Muscle layer of colon (tissue), 2 donors: ENCODE measurements around the gene RAB34.
A peak's percentile ranks its signal among the peaks of the same experiment; 100 is the strongest.

ENCODE experiments used
- H3K27ac ChIP-seq: one replicate; pipeline ENCODE4 v1.7.0; 2013; ENCODE audit warnings: low read depth, mild to moderate bottlenecking, low read length, moderate library complexity
- H3K27me3 ChIP-seq, 2 donors: one replicate each; pipeline ENCODE4 v1.7.0; 2013; ENCODE audit warnings: low read length in 2 of 2, mild to moderate bottlenecking in 2 of 2; ENCODE audit not compliant: insufficient read depth in 2 of 2, control insufficient read depth in 1 of 2
- H3K36me3 ChIP-seq: one replicate; pipeline ENCODE4 v1.7.0; 2013; ENCODE audit warnings: mild to moderate bottlenecking, low read length; ENCODE audit not compliant: insufficient read depth
- H3K4me1 ChIP-seq: one replicate; pipeline ENCODE4 v1.7.0; 2013; ENCODE audit warnings: mild to moderate bottlenecking, low read length; ENCODE audit not compliant: insufficient read depth
- H3K4me3 ChIP-seq, 2 donors: one replicate each; pipeline ENCODE4 v1.7.0; 2013; ENCODE audit warnings: low read length in 2 of 2, low read depth in 1 of 2, mild to moderate bottlenecking in 1 of 2, moderate library complexity in 1 of 2
- H3K9ac ChIP-seq: one replicate; pipeline ENCODE4 v1.7.0; 2013; ENCODE audit warnings: low read length
- H3K9me3 ChIP-seq: one replicate; pipeline ENCODE4 v1.7.0; 2013; ENCODE audit warnings: mild to moderate bottlenecking, low read length
- donor health status: abdominal sarcoma.
- donor health status: Adenocarcinoma of cecum.

Gene RAB34

GRCh38 chr17:28712705-28713415, 4.8 kb downstream of the RAB34 start:
- H3K4me1 ChIP-seq = peaks cover 23% of the 10 kb centered on the region
- H3K36me3 ChIP-seq = peaks cover 21% of the 10 kb centered on the region
- no peaks in the 10 kb centered on the region for H3K9me3 ChIP-seq
- no peak overlapping the region for H3K27ac ChIP-seq
- H3K4me3 ChIP-seq = no peak overlapping the region
- H3K9ac ChIP-seq = peak overlapping the region; percentile 68
- H3K27me3 ChIP-seq = no peaks in the 10 kb centered on the region

GRCh38 chr17:28712032-28712704, 5.5 kb downstream of the RAB34 start:
- H3K27ac ChIP-seq = peak overlapping the region; percentile 88
- peaks cover 23% of the 10 kb centered on the region for H3K4me1 ChIP-seq
- H3K9ac ChIP-seq = peak overlapping the region; percentile 68
- peak overlapping the region; percentile 64 to 72 for H3K4me3 ChIP-seq
- no peaks in the 10 kb centered on the region for H3K9me3 ChIP-seq
- no peaks in the 10 kb centered on the region for H3K27me3 ChIP-seq
- peaks cover 21% of the 10 kb centered on the region for H3K36me3 ChIP-seq

- Histone ChIP-seq H3K9ac (peak within 1 kb of the TSS; percentile 68), H3K27ac (peak within 1 kb of the TSS; percentile 88), H3K9me3 (no peaks in the 10 kb centered on the region), H3K27me3 (no peaks in the 10 kb centered on the region), H3K4me1 (peaks cover 21% of the 10 kb centered on the region), H3K4me3 (peak within 1 kb of the TSS; percentile 64 to 72), H3K36me3 (peaks cover 21% of the 10 kb centered on the region)
Measured at GRCh38 chr17:28711723-28712031, 6.0 kb downstream of the RAB34 start, which contains the start of gene PROCA1. TSS of gene PROCA1 (minus strand) at chr17:28711888. CDS start at chr17:28711660, 228 bp downstream.

DNA sequence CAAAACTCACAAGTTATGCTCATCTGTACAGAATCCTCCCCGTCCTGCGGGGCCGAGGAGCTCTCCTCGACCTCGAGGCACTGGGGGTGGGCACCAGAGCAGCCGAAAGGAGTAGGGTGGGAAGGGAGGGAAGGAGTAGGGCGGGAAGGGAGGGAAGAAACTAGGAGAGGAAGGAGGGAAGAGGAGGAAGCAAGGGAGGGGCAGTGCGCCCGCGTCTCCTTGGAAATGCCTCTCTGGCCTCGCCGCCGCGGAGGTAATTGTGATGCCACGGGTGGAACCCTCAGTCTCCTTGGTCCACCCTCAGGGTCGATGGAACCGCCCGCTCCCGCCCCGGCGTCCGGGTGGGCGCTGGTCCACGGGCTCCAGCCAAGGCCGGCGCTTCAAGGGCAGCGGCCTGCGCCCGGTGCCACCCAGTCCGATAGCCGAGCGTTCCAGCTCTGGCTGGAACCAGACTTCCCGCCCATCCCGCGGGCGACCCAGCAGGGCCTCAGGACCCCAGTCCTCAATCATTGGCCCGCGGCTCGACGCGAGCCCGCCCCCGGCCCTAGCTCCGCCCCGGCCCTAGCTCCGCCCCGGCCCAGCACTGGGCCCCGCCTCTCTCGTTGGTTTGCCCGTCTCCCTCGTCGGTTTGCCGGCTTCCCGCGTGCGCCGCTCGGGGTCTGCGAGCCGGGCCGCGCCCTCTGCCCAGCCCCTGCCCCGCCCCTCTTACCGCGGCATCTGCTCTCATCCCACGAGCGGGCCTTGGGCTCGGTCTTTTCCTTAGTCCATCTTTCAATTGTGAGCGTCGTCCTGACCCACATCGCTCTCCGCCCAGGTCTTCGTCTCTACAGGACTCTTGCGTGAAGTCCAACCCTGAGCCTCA, 6.6 kb downstream of the RAB34 start:
- Histone ChIP-seq H3K27ac (peak overlapping the region; percentile 88), H3K9me3 (no peaks in the 10 kb centered on the region), H3K9ac (peak overlapping the region; percentile 68), H3K36me3 (peaks cover 21% of the 10 kb centered on the region), H3K27me3 (no peaks in the 10 kb centered on the region), H3K4me1 (peaks cover 15% of the 10 kb centered on the region), H3K4me3 (peak overlapping the region; percentile 64 to 72)

DNA sequence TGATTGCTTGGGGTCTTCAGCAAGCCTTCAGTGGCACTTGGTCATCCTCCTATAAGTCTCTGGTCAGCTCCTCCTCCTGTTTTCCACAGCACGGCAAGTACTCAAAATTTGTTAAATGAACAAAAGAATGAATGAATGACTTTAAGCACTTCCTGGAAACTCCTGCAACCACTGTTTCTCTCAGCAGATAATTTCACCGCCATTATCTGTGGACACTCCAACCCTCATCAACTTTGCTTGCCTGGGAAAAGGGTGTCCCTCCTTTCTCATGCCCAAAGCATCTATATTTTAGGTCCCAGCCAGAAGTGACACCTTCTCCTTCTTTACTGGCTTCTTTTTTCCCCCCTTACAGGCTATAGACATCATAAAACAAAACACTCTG, 10.3 kb downstream of the RAB34 start:
- Histone ChIP-seq H3K27me3 (no peaks in the 10 kb centered on the region), H3K9me3 (no peaks in the 10 kb centered on the region)

DNA sequence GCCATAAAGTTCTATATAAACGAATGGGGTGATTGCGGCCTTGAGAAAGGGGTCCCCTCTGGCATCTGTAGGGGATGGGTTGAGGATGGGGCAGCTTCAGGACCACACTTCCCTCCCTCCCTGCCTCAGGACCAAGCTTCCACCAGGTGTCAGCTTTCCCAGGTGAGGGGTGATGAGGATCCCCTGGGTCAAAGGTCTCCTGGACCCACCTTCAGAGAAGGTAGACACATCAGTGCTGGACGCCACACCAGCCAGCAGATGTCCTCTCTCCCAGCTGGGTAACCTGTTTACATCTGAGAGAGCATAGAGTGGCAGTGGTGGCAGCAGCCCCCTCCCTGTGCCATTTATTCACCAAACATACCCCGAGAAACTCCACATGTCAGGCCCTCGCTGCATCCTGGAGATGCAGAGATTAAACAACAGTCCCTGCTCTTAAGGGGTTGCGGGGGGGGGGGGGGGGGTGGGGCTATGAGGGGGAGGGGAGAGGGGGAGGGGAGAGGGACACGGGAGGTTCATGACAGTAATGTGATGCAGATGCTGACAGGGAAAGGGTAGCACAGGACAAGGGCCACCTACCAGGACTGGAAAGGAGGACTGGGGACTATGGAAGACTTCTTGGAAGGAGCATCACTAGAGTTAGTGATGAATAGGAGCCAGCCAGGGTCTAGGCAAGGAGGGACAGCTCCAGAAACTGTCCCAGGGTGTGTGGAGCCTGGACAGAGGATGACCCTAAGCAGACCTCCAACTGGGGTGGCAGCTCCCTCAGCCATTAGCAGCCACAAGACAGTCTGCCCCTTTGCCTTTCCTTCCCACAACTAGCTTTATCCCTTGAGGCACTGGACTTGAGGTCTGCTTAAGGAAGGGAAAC, 11.0 kb downstream of the RAB34 start:
- H3K4me1 ChIP-seq = peaks cover 5% of the 10 kb centered on the region
- H3K27ac ChIP-seq = no peak overlapping the region
- H3K4me3 ChIP-seq = no peak overlapping the region
- H3K9ac ChIP-seq = no peak overlapping the region
- no peaks in the 10 kb centered on the region for H3K27me3 ChIP-seq
- no peaks in the 10 kb centered on the region for H3K9me3 ChIP-seq
- peaks cover 13% of the 10 kb centered on the region for H3K36me3 ChIP-seq

More for the DNA sequence above, 10.3 kb downstream of the RAB34 start:
- Histone ChIP-seq H3K36me3 (peaks cover 7% of the 10 kb centered on the region), H3K27ac (no peak overlapping the region), H3K9ac (no peak overlapping the region), H3K4me3 (no peak overlapping the region), H3K4me1 (peaks cover 7% of the 10 kb centered on the region)

- Histone ChIP-seq H3K27ac (no peak overlapping the region), H3K9ac (no peak overlapping the region), H3K36me3 (peaks cover 22% of the 10 kb centered on the region), H3K9me3 (no peaks in the 10 kb centered on the region), H3K4me3 (no peak overlapping the region), H3K27me3 (no peaks in the 10 kb centered on the region), H3K4me1 (peaks cover 5% of the 10 kb centered on the region)
Measured at GRCh38 chr17:28705728-28706334, 11.8 kb downstream of the RAB34 start.

DNA sequence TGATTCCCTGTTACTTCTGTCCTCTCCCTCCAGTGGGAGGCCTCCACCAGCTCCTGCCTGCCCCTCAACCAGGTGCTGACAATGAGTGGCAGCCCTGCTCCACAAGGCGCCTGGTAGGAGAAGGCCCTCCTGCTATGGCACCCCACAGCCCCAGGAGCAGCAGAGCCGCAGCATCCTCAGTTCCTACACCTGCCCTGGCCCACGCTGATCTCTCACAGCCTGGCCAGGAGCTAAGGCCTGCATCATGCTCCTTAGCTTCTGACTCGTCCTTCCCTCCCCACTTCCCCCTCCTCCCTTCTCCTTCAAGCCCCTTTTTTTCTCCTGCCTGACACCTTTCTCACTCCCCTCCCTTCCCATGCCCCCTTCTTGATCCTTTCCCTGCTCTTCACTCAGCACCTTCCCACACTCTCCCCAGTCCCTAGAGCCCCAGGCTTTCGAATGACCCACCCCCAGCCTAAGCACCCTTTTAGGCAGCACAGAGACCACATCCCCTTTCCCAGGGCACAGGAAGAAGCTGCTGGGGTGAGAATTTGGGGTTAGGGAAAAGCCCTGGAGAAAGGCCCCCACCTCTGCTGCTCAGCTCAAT, 12.5 kb downstream of the RAB34 start:
- Histone ChIP-seq H3K9ac (no peak overlapping the region), H3K27ac (no peak overlapping the region), H3K36me3 (peaks cover 29% of the 10 kb centered on the region), H3K27me3 (no peaks in the 10 kb centered on the region), H3K4me3 (no peak overlapping the region), H3K4me1 (no peaks in the 10 kb centered on the region), H3K9me3 (no peaks in the 10 kb centered on the region)

DNA sequence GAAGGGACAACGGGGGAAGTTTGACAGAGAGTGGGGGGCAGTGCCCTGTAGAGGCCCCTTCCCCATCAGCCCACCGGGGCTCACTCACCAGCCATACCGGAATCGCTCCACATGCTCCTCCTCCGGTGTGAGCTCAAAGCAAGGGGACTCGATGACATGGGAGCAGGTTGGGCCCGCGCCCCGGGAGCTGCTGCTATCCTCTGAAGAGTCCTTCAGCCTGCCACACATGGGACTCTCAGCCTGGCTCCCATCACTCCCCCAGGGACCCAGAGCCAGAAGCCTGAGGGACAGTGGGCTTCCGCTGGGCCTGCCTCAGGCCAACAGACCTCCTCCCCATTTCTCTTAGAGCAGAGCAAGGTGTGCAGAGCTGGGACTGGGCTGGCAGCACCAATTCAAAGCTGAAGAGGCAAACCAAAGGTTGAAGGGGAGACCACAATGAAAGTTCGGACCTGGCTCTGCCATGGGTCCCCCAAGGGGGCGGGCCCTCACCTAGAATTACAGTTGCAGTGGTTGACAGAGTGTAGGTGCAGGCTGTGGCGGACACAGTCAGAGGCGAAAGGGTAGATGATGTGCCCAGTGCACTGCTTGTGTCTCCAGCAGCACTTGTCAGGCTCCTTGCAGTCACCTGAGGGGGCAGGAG, 13.3 kb downstream of the RAB34 start:
- Histone ChIP-seq H3K27me3 (no peaks in the 10 kb centered on the region), H3K4me3 (no peak overlapping the region), H3K9me3 (no peaks in the 10 kb centered on the region), H3K9ac (no peak overlapping the region), H3K27ac (no peak overlapping the region), H3K4me1 (no peaks in the 10 kb centered on the region), H3K36me3 (peaks cover 37% of the 10 kb centered on the region)
